Measurements from ENCODE around the gene UCMA.

UCMA gene

GRCh38 chr10:13187135-13187534 lies 47.0 kb downstream of the UCMA start:
- DNase-seq: no peak

GRCh38 chr10:13184730-13185514 lies 49.3 kb downstream of the UCMA start:
- peak in 3 of 56 donors; percentile 0 to 8 (median 2) for DNase-seq

GRCh38 chr10:13184276-13184675 lies 49.9 kb downstream of the UCMA start:
- no peak for DNase-seq

- DNase-seq: no peak
Measured at GRCh38 chr10:13183625-13184024, 50.5 kb downstream of the UCMA start.

GRCh38 chr10:13182424-13182823 lies 51.8 kb downstream of the UCMA start:
- no peak for DNase-seq

- DNase-seq: no peak
Measured at GRCh38 chr10:13180788-13181187, 53.4 kb downstream of the UCMA start.

GRCh38 chr10:13173616-13174015 lies 60.6 kb downstream of the UCMA start:
- DNase-seq: no peak

Data from amygdala (tissue), 56 donors.